ENCODE measurements around the gene AUTS2. TPM values are rescaled to one million over a fixed set of nuclear protein-coding genes. Genes with fewer than 3 reads are reported as not detected.

The AUTS2 gene
- total RNA-seq, 4 donors from 2014 or later = 29.8 to 114 (median 59.4) TPM

DNA sequence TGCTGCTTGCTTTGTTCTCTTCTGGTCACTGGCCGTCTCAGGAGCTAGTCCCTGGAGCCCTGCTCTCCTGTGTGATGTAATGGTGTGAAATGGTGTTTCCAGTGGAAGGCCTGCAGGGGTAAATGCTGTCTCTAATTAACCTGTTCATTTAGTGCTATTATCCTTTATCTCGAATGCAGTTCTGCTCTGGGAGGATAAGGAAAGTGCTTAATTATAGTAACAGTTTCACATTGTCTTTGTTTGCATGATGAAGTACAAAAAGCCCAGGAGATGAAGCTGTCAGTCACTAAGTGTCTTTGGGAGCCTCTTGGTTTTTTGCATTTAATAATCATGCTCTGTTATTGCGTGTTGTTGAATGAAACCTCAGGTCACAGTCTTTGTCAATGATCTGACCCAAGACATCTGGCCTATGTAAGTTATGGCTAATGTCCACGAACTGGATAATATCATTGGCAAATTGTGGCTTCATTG, 778.3 kb downstream of the AUTS2 start:
- Histone ChIP-seq H3K4me3 (no peak overlapping the region), H3K36me3 (no peaks in the 10 kb centered on the region), H3K9me3 (no peaks in the 10 kb centered on the region), H3K27ac (no peak overlapping the region), H3K27me3 (no peaks in the 10 kb centered on the region), H3K4me1 (peaks cover 0 to 5% (median 0%) of the 10 kb centered on the region in 4 donors)
- 62 to 79% methylated on average over 3 to 4 of the region's 4 CpGs for WGBS, 2 donors (ENCODE audit: low coverage in 1 of 2)
- DNase-seq = no peak
- intact Hi-C loops (cut with DNase I; ENCODE audit: low total_unique reads) (no loop called here), in situ Hi-C loops (cut with MboI; ENCODE audit: low pct_ligation_motif_present in 1 of 4, low pct_unique_long_range_greater_than_20kb in 1 of 4, low sequenced_read_pairs in 3 of 4) (no loop called here)
- no peak for TF ChIP-seq EP300 (IDR thresholded peaks at IDR 0.05; ENCODE audit: low read depth)

DNA sequence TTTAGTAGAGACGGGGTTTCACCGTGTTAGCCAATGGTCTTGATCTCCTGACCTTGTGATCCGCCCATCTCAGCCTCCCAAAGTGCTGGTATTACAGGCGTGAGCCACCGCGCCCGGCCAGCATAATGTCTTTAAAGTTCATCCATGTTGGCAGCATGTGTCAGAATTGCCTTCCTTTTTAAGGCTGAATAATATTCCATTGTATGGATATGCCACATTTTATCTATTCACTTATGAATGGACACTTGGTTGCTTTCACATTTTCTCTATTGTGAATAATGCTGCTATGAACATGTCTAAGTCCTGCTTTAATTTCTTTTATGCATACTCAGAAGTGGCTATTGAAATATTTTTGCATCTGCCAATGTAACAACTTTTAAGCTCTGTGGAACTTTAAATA, 779.7 kb downstream of the AUTS2 start:
- no peaks in the 10 kb centered on the region for H3K9me3 ChIP-seq
- in situ Hi-C loops (cut with MboI; ENCODE audit: low pct_ligation_motif_present in 1 of 4, low pct_unique_long_range_greater_than_20kb in 1 of 4, low sequenced_read_pairs in 3 of 4) = no loop called here
- intact Hi-C loops (cut with DNase I; ENCODE audit: low total_unique reads) = no loop called here
- no peaks in the 10 kb centered on the region for H3K27me3 ChIP-seq
- no peak for TF ChIP-seq POLR2A (IDR thresholded peaks at IDR 0.05)
- TF ChIP-seq POLR2AphosphoS5 (IDR thresholded peaks at IDR 0.05) = no peak
- TF ChIP-seq, protein P1, sequence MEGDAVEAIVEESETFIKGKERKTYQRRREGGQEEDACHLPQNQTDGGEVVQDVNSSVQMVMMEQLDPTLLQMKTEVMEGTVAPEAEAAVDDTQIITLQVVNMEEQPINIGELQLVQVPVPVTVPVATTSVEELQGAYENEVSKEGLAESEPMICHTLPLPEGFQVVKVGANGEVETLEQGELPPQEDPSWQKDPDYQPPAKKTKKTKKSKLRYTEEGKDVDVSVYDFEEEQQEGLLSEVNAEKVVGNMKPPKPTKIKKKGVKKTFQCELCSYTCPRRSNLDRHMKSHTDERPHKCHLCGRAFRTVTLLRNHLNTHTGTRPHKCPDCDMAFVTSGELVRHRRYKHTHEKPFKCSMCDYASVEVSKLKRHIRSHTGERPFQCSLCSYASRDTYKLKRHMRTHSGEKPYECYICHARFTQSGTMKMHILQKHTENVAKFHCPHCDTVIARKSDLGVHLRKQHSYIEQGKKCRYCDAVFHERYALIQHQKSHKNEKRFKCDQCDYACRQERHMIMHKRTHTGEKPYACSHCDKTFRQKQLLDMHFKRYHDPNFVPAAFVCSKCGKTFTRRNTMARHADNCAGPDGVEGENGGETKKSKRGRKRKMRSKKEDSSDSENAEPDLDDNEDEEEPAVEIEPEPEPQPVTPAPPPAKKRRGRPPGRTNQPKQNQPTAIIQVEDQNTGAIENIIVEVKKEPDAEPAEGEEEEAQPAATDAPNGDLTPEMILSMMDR (IDR thresholded peaks at IDR 0.05) = no peak
- no peak for TF ChIP-seq EP300 (IDR thresholded peaks at IDR 0.05; ENCODE audit: low read depth)
- WGBS, 2 donors (ENCODE audit: low coverage in 1 of 2) = 76 to 96% methylated on average over 3 to 7 of the region's 7 CpGs
- H3K4me1 ChIP-seq = peaks cover 0 to 3% (median 0%) of the 10 kb centered on the region in 4 donors
- DNase-seq = no peak
- H3K27ac ChIP-seq = no peak overlapping the region
- no peaks in the 10 kb centered on the region for H3K36me3 ChIP-seq
- no peak overlapping the region for H3K4me3 ChIP-seq

DNA sequence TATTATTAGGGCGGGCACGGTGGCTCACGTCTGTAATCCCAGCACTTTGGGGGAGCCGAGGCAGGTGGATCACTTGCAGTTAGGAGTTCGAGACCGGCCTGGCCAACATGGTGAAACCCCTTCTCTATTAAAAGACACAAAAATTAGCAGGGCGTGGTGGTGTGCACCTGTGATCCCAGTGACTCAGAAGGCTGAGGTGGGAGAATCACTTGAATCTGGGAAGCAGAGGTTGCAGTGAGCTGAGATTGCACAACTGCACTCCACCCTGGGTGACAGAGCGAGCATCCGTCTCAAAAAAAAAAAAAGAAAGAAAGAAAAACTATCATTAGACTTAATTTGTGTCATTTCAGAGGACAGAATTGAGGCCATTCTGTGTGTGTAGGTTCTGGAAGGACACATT, 780.9 kb downstream of the AUTS2 start:
- in situ Hi-C loops (cut with MboI; ENCODE audit: low pct_ligation_motif_present in 1 of 4, low pct_unique_long_range_greater_than_20kb in 1 of 4, low sequenced_read_pairs in 3 of 4) (no loop called here), intact Hi-C loops (cut with DNase I; ENCODE audit: low total_unique reads) (no loop called here)
- H3K27ac ChIP-seq = no peak overlapping the region
- no peak for DNase-seq
- no peaks in the 10 kb centered on the region for H3K36me3 ChIP-seq
- no peaks in the 10 kb centered on the region for H3K27me3 ChIP-seq
- H3K4me3 ChIP-seq = no peak overlapping the region
- 88% methylated on average over 9 of the region's 9 CpGs; no CpG with 5 or more reads in 1 of the 2 donors for WGBS, 2 donors (ENCODE audit: low coverage in 1 of 2)
- no peaks in the 10 kb centered on the region for H3K4me1 ChIP-seq
- no peak for TF ChIP-seq EP300 (IDR thresholded peaks at IDR 0.05; ENCODE audit: low read depth)
- TF ChIP-seq, protein P1 (IDR thresholded peaks at IDR 0.05) = no peak
- no peak for TF ChIP-seq POLR2A (IDR thresholded peaks at IDR 0.05)
- TF ChIP-seq POLR2AphosphoS5 (IDR thresholded peaks at IDR 0.05) = no peak
- no peaks in the 10 kb centered on the region for H3K9me3 ChIP-seq

GRCh38 chr7:70380421-70381015, 782.2 kb downstream of the AUTS2 start:
- Histone ChIP-seq H3K4me3 (no peak overlapping the region), H3K36me3 (no peaks in the 10 kb centered on the region), H3K9me3 (no peaks in the 10 kb centered on the region), H3K4me1 (no peaks in the 10 kb centered on the region), H3K27me3 (no peaks in the 10 kb centered on the region), H3K27ac (no peak overlapping the region)
- DNase-seq = no peak
- WGBS, 2 donors (ENCODE audit: low coverage in 1 of 2) = 73 to 84% methylated on average over 6 to 9 of the region's 9 CpGs
- in situ Hi-C loops (cut with MboI; ENCODE audit: low pct_ligation_motif_present in 1 of 4, low pct_unique_long_range_greater_than_20kb in 1 of 4, low sequenced_read_pairs in 3 of 4) = no loop called here
- intact Hi-C loops (cut with DNase I; ENCODE audit: low total_unique reads) = no loop called here
- TF ChIP-seq POLR2AphosphoS5 (IDR thresholded peaks at IDR 0.05) = no peak
- TF ChIP-seq EP300 (IDR thresholded peaks at IDR 0.05; ENCODE audit: low read depth) = no peak
- no peak for TF ChIP-seq POLR2A (IDR thresholded peaks at IDR 0.05)
- TF ChIP-seq, protein P1 (IDR thresholded peaks at IDR 0.05) = no peak
